ENCODE measurements around the gene SAMD11.

GRCh38 chr1:899636-900317, 23.9 kb upstream of the SAMD11 start:
- no peak for TF ChIP-seq CTCF (IDR thresholded peaks at IDR 0.05)
- TF ChIP-seq REST (IDR thresholded peaks at IDR 0.05; ENCODE audit: low read depth, low read length) = no peak
- no peak for TF ChIP-seq MAX (IDR thresholded peaks at IDR 0.05; ENCODE audit: low read depth)
- no peak for TF ChIP-seq JUND (IDR thresholded peaks at IDR 0.05)
- TF ChIP-seq CHD2 (IDR thresholded peaks at IDR 0.05; ENCODE audit: low read length, partially characterized antibody) = no peak
- no peak for TF ChIP-seq POLR2AphosphoS5 (IDR thresholded peaks at IDR 0.05; ENCODE audit: low read depth, low read length)
- TF ChIP-seq RAD21 (IDR thresholded peaks at IDR 0.05; ENCODE audit: low read length) = no peak
- TF ChIP-seq EP300 (IDR thresholded peaks at IDR 0.05; ENCODE audit: borderline replicate concordance in 1 of 2, low read depth in 1 of 2, low read length in 1 of 2) = no peak
